Glomerular visceral epithelial cell (primary cell): ENCODE measurements around the gene FHIT.
"Not testable (repeated sequence)": the region's sequence is repeated elsewhere in the genome, so short reads cannot be mapped to it uniquely, and the experiment has no call there.

Experiments
- DNase-seq: peaks from one replicate; pipeline ENCODE4 v3.0.0-alpha.2; 2016; ENCODE audit errors: extremely low spot score

Gene FHIT

DNA sequence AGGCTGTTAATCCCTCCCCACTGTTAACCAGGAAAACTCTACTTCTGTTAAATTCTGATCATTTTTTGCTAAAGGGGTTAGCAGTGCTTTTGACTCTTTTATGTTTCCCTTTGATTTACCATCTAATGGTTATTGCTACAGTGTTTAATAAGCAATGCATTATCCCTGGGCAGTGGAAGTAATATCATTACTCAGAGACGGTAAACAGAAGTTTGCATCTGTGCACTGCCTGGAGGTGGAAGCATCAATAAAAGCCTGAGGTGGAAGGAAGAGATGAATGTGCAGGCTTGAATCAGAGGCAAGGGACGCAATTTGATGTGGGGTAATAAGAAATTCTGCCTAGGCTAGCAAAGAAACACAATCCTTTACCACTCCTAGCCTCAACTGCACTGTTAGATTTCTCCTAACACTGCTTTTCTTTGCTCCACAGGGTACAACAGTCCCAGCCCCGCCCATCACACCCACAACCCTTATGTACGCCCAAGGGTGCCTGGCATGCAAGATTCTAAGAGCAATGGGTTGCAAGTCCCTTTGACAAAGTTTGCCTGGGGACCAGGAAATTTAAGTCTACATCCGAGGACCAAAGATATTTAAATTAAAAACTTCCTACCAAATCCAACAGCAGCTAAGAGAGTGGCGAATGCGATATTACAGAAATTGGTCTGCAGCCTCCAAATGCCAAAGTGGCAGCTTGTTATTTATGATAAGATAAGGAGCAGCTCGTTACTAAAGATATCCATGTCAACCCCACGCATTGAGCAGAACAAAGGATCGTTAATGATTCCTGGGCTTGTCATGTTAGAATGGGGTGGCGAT is 261.4 kb downstream of the FHIT start:
- DNase-seq: no peak

DNA sequence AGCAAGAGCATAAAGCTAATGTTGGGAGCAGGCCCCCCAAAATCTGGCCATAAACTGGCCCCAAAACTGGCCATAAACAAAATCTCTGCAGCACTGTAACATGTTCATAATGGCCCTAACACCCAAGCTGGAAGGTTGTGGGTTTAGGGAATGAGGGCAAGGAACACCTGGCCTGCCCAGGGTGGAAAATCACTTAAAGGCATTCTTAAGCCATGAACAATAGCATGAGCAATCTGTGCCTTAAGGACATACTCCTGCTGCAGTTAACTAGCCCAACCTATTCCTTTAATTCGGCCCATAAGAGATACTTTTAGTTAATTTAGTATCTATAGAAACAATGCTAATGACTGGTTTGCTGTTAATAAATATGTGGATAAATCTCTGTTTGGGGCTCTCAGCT is 264.1 kb downstream of the FHIT start:
- not testable (repeated sequence) for DNase-seq

DNA sequence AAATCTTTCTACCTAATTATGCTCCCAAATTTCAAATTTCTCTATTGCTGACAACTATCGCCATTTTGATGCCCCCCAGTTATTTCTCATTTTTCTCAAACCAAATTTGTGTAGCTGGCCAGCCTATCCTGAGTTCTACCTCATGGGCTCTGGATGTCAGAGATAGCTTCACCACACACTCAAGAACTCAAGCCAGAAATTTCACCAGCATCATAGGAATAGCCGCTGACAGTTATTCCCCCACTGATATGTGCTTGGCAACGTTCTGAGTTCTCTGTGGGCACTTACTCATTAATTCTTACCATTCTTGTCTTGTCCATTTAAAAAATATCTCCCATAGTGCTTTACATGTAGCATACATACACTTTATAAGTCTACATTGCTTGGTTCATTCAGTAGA is 264.7 kb downstream of the FHIT start:
- DNase-seq: no peak

DNA sequence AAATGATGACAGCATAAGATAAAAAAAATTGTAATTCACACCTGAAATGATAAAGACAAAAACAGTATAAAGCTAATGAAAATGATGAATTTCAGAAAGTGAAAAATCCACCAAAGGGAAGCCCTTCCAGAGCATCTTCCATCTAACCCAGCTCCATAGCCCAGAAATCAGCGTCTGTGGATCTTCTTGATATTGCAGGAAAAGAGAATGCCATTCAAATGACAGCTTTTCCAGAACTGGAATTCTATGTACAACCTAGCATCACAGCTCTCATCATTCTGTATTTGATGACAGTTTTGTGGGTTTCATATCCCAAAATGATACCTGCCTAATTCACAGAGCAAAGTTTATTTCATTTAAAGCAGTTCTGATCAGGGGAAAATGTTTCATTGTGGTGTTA is 267.3 kb downstream of the FHIT start:
- no peak for DNase-seq

DNA sequence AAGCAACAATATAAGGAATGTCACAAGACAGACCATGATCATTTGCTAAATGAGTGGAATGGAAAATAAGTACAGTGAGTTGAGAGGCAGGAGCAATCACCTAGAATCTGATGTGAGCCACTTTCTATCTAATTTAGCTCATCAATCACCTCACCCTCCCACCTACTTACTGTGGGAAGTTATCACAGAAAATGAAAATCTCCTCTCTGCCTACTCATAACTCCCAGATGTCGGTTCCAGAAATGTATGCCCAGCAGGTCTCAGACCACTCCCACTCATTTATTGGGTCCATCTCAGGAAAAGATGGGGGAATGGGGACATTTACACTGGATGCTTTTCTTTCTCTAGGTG is 270.9 kb downstream of the FHIT start:
- no peak for DNase-seq

DNA sequence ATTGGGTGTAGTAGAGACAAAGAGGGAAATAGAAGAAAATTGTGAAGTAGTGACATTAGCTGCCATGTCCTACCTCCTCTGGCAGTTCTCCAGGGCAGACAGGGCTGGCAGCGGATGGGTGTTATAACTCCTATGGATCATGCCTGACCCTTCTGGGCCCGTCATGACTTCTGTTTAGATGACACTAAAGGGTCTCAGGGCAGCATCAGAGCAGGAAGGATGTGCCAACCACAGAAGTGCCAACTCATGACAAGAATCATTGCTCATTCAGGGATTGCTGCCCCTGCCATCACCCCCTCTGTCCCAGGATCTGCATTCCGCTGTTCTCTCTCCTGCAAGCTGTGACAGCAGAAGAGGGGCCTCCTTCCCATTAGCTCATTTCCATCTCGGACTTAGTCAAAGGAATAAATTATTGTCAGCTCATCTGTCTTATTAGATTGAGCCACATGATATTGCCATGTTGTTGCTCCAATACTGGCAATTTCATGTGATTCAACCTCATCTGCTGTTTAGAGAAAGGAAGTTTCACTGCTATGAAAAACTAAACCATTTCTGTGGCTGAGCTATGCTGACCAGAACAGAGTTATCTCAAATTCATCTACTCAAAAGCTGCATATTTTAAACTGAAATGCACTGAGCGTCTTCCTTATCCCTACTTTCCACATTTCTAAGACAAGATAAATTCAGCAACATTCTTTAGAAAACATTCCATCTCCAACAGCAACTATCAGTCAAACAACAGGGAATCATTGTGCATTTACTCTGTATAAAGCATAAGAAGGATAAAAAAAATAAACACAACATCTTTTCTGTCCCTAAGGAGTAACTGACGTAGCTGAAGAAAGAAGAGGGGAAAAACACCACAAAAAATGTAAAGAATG is 271.6 kb downstream of the FHIT start:
- DNase-seq: no peak

DNA sequence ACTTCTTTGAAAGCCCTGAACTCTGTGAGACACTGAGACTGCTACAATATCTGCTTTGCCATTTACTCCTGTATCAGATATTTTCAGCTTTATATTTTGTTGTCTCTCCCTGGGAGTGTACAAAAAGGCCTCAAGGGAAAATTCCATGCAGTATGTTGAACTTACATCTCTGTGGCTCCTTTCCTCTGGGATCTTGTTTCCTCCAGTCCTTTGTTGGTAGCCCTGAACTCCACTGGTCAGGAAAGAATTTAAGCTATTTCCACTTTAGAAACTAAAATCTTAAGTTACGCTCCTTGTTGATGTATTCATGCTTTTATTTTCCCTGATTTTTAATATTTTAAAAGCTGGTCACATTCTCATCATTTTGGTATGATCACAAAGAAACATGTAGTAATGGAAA is 277.9 kb downstream of the FHIT start:
- DNase-seq: no peak

DNA sequence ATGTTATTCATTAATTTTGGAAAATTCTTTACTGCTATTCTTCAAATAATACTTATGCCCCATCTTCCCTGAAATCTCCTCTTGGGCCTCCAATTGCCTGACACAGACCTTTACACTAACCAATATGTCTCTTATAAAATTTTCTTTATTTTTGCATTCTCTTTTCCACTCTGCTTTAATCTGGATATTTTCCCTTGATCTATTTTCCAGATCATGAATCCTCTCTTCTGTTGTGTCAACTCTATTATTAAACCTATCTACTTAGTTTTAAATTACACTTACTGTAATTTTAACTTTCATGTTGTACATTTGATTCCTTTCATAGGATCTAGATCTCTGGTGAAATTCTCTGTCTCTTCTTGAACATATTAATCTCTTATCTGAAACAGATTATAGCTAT is 278.7 kb downstream of the FHIT start:
- DNase-seq: no peak

DNA sequence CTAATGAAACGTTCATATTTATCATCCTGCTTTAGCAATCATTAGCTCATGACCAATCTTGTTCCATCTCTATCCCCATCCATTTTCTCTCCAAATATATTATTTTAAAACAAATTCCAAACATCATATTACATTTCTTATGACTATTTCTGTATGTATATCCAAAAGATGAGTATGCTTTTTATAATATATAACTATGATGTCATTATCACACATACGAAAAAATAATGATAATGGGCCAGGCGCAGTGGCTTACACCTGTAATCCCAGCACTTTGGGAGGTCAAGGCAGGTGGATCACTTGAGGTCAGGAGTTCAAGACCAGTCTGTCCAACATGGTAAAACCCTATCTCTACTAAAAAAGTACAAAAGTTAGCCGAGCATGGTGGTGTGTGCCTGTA is 280.4 kb downstream of the FHIT start:
- no peak for DNase-seq

DNA sequence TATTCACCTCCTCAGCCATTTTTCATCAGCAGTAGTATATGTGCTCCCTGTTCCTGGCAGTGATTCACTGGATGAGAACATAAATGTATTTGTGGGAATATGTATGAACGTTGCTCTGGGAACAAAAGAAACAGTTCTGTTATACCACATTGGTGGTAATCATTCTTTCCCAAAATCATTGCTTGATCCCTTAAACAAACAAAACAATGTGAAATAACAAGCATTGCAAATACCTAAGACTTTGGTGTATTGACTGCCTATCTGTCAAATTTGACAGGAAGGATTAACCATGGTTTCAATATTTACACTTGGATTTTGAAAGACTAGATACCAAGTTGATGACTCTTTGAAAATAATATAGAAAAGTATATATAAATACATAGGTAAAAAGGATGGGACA is 284.1 kb downstream of the FHIT start:
- no peak for DNase-seq

DNA sequence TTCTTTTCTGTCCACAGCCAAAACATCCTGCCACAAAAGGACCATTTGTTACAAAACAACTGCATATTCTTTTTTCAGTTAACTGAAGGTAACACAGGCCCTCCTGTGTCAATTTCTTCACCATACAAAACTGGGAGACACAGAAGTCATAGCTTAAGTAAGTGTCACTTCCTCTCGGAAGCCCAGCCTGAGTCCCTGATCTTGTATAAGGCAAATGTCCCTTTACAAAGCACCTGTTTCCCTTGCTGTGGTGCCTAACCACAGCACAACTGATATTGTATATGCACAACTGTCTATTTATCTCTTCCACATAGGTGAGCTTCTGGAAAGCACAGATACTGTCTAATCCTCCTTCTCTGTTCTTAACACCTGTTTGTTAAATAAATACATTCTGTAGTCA is 293.7 kb downstream of the FHIT start:
- DNase-seq: no peak

DNA sequence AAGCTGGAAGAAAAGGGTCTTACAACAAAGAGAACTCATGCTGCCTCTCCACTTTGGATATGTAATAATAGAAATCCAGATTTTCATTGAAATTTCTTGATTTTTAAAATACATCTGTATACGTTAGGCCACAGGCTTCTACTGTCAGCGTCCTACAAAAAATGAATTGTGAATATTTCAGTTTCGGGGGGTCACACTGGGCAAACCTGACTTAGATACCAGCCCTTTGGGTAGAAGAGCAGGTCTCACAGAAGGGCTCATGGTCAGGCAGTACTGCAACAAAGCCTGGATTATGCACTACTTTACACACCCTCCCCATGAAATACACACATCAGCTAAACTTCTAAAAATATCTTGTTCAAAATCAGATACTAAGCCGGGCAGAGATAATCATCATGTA is 294.5 kb downstream of the FHIT start:
- DNase-seq: no peak

DNA sequence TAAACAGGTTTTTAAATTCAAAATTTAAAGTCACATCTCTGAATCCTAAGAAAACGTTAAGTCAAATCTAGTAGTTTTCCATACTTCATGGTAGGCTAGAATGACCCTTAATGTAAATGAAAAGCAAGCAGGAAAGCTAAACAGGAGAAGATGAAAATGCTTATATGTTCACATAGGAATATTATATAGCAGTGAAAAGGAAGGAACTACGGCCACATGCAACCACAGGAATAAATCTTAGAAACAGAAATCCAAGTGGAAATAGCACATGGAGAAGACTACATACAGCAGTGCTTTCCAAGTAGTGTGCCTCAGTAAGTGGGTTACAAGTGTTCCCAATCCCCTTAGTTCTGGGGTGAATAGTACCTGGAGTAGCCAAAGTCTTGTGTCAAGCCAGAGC is 296.2 kb downstream of the FHIT start:
- no peak for DNase-seq

DNA sequence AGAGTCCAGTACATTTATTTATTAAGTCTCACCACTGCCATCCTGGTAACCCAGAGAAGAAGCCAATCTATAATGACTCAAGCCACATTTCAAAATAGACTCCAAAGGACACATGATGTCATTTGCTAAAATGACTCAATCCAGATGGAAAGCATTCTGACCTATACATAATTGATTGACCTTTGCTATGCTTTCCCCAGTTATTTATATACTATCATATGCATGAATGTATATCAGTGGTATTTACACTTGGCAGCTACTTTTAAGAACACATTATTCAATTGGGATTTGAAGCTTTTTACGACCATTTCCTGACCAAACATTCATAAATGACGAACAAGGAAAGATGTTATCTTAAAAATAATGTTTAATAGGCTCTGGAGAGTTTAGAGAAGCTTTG is 297.2 kb downstream of the FHIT start:
- DNase-seq: no peak

DNA sequence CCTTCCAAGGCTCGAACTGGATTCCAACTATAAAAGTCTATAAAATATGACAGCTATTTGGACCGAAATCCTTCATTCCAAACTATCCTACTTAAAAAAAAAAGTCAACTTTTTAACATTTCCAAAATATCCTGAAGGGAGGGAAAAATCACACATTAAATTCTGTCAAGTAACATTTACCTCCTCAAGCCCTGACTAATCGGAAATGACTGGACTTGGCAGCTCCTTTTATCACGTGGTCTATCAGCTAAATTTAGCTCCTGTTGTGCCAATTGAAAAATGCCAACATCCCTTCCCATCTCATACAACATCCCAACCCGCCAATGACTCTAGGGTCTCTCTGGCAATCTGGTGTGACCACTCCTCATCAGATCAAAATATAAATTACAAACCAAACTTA is 297.9 kb downstream of the FHIT start:
- DNase-seq: no peak

DNA sequence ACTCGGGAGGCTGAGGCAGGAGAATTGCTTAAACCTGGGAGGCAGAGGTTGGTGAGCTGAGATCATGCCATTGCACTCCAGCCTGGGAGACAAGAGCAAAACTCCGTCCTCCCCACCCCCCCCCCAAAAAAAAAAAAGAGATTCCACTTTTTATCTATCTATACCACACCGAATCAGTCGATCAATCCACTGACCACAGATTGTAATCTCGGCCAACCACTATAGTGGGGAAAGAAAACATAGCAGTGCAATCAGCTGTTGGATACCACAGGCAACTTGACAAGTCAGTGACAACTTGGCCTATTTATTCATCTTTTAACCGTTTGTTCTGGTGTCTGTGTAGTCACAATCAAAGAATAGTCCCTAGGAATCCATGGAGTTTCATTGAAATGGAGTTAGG is 299.2 kb downstream of the FHIT start:
- no peak for DNase-seq

DNA sequence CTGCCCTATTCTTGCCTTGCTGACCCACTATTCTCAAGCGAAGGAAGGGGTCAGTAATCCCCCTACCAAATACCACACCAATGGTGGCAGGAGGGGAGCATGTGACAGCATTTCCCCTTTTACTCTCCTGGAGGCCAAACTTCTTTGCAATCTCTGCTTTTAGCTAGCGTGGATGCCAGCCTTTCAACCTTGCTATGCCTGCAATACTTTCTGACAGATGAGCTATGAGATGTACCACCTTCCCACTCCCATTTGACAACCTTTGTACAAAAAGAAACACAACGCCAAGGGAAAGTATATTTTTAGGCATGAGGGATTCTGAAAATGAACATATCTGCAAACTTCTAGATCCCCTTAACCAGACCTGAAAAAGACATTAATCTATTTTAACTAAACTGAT is 302.1 kb downstream of the FHIT start:
- no peak for DNase-seq

DNA sequence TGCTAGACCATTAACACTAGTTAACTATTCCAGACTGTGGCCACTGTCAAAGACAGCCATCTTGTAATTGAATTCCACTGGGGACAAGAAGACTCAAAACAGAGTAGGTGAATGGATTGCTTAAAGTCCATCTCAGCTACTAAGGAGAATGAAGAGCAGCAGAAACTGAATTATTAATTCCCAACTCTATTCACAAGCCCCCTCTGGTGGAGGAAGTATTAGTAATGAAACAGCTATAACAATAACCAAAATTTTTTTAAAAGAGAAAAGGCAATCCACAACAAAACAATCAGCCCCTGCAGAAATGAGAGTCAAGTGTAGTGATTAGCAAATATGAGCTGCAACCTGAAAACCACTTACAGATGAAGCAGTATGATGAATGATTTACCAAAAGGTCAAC is 302.8 kb downstream of the FHIT start:
- DNase-seq: no peak

DNA sequence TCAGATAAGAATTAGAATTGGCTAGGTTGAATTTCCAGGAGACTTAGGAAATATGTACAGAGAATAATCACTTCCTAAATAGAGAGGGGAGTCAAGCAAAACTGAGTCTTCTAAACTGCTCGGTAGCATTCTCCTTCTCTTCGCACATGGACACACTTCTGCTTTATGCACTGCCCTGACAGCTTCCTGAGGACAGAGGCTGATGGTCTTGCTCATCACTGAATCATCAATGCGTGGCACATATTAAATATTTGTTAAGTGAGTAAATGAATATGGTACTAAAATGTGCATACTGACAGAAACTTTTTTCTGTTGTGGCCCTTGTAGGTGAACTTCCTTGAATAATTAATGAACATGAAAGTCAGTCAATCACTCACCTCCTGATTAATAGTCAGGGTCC is 315.5 kb downstream of the FHIT start:
- peak; percentile 48 for DNase-seq

DNA sequence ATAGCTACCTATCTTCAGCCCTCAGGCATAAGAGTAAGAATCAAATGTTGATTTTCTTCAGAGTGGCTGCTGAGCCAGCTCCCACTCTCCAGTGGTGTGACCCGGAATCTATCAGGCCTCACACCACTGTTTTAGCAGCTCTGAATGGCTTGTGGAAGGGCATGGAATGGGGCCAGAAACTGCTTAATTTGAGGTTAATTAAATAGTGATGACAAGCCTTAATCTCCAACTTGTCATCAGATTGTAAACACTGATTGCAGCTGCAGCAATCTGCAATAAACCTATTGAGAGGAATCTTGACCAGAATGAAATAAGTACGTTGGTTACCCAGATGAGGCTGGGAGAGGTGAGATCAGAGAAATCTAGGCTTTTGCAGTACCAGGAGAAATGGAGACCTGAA is 317.4 kb downstream of the FHIT start:
- no peak for DNase-seq

DNA sequence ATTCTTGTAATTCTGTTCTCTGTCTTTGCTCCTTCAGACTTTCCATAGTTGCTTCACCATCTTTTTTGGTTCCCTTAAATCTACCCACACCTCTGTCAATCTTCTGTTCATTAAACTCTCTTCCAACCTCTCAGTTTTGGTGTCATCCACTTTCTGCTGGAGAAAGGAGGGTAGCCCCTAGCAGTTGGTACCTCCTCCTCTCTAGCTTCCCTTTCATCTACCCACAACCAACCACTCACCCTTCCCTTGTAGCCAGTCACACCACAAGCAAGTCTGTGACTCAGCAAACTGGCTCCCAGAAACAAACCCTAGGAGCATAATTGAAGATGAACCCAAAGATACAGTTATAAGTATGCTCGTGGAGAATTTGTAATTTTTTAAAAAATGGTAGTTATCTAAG is 318.6 kb downstream of the FHIT start:
- peak; percentile 9 for DNase-seq

DNA sequence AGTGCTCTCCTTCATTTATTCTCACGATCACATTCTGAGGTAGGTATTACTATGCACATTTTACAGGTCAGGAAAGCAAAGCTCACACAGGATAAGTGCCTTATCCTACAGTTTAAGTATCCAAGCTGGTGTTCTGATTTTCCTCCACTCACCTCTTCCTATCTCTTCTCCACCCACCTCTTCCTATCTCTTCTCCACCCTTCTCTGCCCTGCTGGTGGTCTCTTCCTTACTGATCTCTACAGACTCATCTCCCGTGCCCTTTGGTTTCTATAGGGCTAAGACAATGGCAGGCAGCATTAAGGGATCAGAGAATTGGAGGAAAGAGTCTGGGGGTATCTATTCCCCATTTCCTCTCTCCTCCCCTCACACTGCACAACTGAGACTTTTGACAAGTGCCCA is 319.1 kb downstream of the FHIT start:
- no peak for DNase-seq

DNA sequence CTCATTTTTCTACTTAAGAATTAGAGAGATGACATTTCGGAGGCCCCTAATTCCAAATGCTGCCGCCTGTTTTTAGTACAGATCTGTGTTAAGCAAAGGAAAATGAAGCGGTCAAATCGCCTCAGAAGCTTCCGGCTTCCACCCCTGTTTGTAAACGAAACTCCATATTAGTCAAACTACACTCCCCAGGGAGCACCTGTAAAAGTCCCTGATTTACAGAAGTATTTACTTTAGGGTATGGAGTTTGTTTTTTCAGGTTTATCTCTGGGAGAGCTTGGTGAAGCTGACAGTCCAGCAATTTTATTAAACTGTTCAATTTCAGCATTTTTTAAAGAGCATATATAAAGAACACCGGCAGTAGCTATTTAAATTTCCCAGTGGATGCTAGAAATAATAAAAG is 319.8 kb downstream of the FHIT start:
- DNase-seq: no peak
